Measurements from ENCODE around the gene CCDC150.
"Not testable (repeated sequence)": the region's sequence is repeated elsewhere in the genome, so short reads cannot be mapped to it uniquely, and the experiment has no call there.

CCDC150 gene

DNA sequence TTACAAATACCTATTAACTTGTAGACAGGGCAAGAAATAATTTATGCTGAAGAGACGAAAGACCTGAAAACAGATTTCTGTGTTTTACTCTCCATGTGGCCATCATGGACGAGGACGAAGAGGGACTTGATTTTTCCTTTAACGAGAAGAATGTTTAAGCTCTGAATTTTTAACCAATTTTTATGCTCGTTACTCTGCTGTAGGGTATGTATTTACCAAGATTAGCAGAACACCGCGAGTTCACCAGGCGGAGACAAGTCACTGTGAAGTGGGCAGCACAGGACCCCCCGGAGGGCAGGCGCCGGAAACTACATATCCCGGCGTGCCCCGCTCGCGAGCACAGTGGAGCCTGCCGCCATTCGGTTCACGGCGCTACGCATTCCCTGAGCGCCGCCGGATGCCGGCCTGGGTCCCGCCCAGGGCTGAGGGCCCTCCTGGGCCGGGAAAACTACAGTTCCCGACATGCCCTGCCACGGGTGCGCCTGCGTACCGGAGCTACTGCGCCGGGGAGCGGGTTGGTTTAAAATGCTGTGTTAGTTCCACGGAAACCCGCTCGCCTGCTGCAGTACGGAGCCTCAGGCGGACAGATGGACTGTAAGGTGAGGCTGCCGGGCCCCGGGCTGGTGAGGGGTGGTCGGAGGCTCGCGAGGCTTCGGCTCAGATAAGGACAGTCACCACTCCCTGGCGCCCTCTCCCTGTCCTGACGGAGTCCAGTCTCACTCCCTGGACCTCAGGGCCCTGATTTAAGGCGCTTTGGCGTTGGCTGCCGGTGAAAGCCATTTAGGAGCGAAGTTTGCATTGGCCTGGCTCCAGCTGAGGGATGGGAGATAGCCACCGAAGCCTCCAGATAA, at the start of gene CCDC150:
Gene CCDC150, plus strand, starts transcription at position 536 of the 851 bp plus-strand sequence. Its CDS starts 52 bp downstream, at position 588.
- DNase-seq (ENCODE audit: low read depth in 2 of 2): peak; percentile 82 to 88

DNA sequence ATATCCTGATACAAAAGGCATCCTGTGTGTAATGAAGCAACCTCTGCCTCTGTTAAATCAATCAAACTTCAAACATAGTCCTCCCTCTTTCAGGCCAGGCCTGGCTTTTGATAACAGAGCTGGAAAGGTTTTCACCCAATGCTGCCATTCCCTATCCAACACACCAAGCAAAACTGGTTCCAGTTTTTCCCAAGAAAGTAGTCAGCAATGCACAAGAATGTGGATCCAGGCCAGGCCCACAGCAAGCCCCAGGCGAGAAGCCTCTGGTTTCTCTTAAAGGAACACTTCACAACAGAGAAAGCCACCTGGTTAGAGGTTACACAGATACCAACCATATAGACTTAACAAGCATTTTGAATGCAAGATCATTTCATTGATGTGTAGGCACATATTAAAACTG, 49.2 kb upstream of the CCDC150 start:
- no peak for DNase-seq (ENCODE audit: low read depth in 2 of 2)

DNA sequence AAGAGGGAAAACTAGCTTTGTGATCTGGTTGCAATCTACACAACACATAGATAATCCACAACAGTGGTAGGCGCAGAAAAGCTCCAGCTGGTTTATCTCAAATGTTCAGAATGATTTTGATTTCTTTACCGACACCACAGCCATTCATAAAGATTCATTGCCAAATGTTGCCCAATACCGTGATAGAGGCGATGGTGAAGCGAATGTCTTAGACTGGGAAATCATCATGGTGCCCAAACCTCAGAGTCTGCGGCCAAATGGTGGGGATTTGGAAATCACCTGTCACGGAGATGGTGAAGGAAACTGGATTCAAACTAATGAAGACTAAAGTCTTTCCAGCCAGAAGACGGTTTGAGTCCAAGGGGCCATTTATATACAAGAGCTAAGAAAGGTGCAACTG, 48.5 kb upstream of the CCDC150 start:
- DNase-seq (ENCODE audit: low read depth in 2 of 2): no peak

DNA sequence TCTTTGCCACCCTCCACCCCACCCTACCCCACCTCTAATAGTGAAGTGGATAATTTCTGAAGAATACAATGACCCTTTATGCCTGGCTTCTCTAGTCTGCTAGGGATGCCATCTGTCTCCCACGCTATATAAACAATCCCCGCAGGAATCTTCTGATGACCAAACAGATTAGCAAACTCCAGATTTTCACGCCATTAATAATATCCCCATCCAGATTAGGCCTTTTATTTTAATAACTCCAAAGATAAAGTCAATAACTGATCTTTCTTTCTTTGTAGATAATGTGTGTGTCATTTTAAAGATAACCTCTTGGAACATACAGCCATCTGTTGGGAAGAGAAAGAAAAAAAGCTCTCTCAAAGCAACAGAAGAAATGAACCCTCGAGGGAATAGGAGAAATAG, 47.9 kb upstream of the CCDC150 start:
- DNase-seq (ENCODE audit: low read depth in 2 of 2): no peak

DNA sequence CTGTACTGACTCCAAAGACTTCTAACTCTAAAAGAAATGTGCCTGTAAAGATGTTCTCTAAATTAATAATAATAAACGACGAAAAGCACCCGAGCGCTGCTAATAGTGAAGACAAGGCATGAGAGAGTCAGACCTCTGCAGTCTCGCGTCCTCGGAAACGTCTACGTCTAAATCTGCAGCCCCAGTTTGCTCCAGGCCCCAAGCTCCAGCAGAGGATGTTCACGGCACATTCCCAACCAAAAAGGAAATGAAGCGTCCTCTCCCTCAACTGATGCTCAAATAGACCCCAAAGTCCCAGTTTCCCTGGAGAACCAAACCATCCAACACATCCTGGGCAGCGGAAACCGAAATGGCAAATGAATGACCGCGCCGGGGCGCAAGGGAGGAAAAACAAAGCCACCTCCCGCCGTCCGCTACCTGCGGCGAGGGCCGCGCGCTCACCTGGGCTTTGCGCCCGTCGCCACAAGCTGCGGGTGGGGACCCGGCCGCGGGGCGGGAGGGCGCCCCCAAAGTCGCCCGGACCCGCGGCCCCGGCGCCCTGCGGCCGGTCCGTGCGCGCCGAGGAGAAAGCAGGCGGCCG, 47.1 kb upstream of the CCDC150 start:
- DNase-seq (ENCODE audit: low read depth in 2 of 2): no peak

DNA sequence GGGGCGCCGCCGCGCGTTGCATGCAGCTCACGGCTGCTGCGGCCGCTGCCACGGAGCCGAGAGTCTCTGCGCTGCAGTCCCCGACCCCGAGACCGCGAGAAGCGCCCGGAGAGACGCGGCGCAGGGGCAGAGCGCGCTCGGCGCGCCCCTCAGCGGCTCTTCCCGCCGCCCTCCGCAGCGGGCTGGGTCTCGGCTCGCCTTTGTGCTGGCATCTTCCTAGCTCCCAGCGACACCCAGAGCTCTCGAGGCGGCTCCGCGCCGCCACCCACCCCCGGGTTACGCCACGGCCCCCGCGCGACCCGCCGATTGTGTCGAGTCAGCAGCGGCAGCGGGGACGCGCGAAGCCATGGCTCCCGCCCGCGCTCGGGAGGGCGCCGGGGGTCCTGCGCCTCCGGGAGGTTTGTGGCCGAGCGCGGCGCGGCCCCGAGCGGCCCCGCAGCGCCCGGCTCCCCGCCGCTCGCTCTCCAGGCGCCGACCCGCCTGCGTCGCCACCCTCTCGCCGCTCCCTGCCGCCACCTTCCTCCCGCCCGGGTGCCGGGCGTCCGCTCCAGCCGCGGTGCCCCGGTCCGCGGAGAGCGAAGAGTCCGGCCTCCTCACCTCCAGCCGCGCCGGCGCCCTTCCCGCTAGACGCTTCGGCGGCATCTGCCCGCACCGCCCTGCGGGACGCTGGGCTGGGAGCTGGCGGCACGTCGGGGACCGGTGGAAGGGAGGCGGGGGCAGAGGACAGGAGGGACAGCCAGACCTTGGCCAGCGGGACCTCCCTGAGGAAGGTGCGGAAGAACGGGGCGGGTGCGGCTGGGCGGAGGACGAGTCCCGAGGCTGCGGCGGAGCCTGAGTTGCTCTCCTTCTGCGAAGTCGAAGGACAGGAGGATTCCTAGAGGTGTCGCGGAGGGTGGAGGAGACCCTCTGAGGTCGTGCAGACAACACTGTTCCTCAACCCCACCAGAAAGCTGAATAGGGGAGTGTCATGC, 46.3 kb upstream of the CCDC150 start, which contains the start of gene HECW2:
Gene HECW2, minus strand, starts transcription at position 644 of the 971 bp plus-strand sequence.
- no peak for DNase-seq (ENCODE audit: low read depth in 2 of 2)

DNA sequence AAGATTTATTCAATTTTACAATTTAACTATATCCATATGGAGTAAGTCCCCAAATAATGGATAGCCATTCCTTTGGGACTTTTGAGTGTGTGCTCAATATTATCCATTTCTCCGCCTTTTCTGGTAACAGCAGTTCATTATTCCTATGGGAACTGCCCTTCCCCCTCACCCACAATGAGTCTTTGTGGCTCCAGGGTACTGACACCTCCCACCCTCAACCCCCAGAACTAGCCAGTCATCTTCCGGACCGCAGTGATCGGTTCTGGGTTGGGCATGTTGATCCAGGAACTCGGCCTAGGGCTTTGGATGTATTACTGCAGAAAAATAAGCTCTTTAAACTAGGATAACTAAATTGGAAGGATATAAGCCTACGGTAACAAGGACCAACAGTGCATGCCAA, 45.4 kb upstream of the CCDC150 start:
- no peak for DNase-seq (ENCODE audit: low read depth in 2 of 2)

DNA sequence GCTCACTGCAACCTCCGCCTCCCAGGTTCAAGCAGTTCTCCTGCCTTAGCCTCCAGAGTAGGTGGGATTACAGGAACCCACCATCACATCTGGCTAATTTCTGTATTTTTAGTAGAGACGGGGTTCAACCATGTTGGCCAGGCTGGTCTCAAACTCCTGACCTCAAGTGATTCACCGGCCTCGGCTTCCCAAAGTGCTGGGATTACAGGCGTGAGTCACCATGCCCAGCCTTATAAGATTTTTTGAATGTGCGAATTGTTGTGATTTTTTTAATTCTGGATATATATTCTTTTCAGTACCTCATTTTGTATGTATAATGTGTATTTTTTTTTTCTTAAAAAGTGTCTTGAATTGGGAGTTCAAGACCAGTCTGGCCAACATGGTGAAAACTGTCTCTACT, 42.0 kb upstream of the CCDC150 start:
- no peak for DNase-seq (ENCODE audit: low read depth in 2 of 2)

DNA sequence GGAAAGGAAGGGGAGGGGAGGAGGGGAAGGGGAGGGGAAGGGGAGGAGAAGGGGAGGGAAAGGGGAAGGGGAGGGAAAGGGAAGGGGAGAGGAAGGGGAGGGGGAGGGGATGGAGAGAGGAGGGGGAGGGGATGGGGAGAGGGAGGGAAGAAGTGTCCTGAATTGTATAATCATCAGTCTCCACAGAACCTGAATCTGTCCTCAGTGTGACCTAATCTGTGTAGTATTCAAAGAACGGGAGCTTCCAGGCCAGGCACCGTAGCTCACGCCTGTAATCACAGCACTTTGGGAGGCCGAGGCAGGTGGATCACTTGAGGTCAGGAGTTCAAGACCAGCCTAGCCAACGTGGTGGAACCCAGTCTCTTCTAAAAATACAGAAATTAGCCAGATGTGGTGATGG, 41.1 kb upstream of the CCDC150 start:
- DNase-seq (ENCODE audit: low read depth in 2 of 2): no peak

DNA sequence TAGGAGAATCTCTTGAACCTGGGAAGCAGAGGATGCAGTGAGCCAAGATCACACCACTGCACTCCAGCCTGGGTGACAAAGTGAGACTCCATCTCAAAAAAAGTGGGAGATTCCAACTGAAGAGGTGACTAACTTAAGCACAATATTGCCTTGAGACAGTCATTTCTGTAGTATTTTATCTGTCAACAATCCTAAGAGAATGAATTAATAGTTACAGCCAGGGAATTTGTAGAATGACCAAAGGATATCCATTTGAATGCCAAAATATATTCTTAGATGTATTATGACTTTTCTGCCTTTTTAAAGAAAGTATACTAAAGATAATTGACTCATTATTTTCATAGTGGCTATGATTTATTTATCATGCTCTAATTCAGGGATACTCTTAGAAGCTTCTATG, 40.7 kb upstream of the CCDC150 start:
- DNase-seq (ENCODE audit: low read depth in 2 of 2): no peak

DNA sequence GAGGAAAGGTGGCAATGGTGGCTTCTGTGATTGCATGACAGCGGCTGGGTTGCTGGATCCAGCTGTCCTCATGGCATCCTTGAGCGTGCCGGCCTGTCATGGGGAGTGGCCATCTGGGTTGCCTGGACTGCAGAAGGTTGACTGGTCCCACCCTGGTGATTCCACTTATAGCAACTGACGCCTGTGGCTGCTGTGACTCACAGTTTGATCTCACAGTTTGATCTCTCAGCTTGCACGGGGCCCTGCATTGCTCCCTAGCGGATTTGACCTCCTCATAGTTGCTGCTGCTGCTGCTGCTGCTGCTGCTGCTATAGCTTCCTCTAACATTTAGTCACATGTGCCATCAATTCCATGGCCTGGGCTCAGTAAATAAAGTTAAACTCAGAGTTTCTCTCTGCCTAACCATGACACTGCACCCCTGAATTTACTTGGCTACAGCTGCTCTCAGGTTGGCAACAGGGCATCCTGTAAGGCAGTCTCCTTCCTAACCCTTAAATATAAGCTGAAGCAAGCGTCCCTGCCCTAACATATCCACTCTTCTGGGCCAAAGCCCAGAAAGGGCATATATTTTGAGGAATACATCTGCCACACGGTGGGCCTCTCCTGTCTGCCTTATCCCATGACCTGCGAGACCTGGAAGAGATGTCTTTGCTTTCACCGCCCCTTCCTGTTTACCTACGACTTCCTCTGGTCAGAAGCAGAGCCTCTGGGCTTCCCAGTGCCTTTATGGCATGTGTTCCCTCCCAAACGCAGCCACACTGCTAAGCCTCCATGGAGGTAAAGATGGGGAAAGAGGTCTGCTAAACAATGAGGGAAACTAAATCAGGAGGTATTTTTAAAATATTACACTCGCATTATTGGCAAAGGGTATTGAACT, 37.8 kb upstream of the CCDC150 start:
- DNase-seq (ENCODE audit: low read depth in 2 of 2): no peak

DNA sequence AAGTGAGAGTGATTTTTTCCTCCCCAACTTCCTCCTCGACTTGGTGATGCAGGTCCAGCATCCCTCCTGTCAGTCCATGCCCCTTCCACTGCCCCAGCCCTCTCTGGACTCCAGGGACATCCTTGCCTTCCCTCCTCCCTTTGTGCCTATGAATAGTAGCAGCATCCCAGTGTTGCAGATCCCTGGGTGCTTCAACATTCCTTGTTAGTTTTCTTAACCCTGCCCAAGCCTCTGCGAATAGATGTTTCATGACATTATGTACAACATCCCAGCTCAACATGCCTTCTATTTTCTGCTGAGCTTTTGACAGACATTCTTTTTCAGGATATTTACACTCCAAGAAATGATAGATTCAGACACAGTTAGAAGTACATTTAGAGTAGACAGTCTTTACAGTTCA, 35.3 kb upstream of the CCDC150 start:
- DNase-seq (ENCODE audit: low read depth in 2 of 2): no peak

DNA sequence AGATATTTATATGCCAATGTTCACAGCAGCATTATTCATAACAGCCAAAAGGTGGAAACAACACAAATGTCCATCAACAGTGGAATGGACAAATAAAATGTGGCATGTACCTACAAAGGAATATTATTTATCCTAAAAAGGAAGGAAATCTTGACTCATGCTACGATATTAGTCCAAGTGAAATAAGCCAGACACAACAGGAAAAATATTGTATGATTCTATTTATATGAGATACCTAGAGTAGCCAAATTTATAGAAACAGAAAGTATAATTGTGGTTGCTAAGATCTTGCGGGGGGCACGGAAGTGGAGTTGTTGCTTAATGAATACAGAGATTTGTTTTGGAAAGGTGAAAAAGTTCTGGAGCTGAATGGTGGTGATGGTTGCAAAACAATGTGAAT, 33.0 kb upstream of the CCDC150 start:
- DNase-seq (ENCODE audit: low read depth in 2 of 2): no peak

DNA sequence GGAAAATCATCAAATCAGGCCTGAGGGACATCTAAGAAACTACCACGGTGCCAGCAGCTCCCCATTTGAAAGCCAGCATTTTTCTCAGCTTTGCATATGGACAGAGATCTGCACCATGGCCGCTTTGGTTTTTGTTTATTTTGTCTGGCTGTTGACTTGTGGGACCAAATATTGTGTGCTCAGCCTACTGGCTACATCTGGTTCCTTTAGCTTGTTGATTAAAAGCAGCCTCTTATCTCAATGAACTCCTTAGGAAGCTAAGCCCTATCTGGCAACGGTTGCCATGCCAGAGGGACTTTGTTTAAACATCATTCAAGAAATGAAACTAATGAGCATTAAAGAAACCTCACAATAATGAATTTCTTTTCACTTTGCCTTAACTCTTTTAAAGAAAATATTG, 32.4 kb upstream of the CCDC150 start:
- DNase-seq (ENCODE audit: low read depth in 2 of 2): no peak

DNA sequence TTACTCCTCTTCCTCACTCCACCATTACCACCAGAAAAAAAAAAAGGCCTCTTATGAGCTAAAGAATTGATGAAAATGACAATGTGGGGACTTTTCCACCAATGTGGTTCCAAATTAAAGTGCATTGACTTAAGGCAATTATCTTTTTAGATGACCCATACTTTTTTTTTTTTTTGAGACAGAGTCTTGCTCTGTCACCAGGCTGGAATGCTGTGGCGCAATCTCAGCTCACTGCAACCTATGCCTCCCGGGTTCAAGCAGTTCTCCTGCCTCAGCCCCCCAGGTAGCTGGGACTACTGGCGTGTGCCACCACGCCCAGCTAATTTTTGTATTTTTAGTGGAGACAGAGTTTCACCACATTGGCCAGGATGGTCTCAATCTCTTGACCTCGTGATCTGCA, 31.6 kb upstream of the CCDC150 start:
- not testable (repeated sequence) for DNase-seq (ENCODE audit: low read depth in 2 of 2)

DNA sequence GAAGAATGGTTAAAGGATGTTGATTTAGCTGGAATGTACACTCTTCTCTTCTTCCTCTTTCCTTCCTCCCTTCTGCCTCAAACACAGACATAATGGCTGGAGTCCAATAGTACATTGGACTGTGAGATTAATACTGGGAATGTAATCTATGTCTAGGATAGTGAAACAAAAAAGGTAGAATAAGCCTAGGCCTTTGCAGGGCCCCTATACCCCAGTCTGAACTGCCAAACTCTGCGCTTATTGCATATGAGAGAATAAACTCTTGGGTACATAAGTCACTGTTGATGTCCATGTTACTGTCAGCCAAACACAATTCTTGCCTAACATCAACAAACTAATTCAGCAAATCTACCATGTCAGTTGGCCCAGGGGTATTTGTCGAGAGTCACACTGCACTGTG, 29.7 kb upstream of the CCDC150 start:
- DNase-seq (ENCODE audit: low read depth in 2 of 2): no peak

DNA sequence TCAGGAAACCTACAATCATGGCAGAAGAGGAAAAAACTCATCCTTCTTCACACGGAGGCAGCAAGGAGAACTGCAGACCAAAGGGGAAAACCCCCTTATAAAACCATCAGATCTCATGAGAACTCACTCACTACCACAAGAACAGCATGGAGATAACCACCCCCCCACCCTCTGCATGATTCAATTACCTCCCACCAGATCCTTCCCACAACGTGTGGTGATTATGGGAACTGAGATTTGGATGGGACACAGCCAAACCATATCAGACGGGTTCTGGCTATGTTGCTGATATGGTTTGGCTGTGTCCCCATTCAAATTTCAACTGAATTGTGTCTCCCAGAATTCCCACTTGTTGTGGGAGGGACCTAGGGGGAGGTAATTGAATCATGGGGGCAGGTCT, 28.7 kb upstream of the CCDC150 start:
- no peak for DNase-seq (ENCODE audit: low read depth in 2 of 2)

DNA sequence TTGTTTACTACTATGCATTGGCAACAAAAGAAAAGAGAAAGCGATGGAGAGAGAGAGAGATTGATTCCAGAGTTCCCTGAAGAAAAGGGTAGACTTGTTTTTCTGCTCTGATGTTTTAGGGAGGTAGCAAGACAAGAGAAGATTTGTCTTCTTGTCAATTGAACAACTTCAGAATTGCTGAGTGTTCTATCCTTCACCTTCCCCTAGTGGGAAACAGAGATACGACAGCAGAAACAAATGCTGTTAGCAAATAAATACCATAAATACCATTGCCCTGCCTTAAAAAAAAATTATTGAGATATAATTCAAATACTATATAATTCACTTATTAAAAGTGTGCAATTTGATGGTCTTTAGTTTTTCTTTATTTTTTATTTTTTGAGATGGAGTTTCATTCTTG, 26.2 kb upstream of the CCDC150 start:
- no peak for DNase-seq (ENCODE audit: low read depth in 2 of 2)

DNA sequence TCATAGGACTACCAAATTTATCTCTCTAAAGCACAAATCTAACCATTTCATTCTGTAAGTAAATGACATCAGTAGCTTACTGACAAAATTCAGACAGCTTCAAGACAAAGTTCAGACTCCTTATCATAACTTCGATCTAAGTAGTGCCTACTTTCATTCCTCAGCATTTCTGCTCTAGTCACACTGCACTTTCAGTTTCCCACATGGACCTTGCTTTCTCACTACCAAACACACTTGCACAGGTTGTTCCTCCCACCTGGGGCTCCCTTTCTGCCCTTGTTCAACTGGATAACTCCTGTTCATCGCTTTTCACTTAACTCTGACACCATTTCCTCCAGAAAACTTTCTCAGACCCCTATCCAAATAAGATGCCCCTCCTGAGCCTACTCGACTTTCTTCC, 22.1 kb upstream of the CCDC150 start:
- DNase-seq (ENCODE audit: low read depth in 2 of 2): no peak

DNA sequence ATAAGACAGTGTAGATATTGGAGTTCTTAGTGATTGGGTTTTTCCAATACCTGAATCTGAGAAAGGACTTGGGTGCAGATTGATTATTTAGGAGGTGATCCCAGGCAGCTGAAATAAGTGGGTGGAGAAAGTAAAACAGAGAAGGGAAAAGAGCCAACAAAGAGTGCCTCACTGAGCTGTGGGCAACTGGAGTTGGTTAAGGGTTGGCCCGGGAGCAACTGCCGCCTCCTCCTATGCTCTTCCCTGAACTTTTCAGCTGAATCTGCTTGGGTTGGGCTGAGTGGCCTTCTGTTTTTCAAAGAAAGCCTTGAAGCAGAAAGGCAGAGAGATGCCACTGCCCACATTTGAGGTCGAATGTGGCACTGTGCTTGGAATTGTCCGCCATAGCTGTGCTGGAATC, 20.9 kb upstream of the CCDC150 start:
- DNase-seq (ENCODE audit: low read depth in 2 of 2): no peak

DNA sequence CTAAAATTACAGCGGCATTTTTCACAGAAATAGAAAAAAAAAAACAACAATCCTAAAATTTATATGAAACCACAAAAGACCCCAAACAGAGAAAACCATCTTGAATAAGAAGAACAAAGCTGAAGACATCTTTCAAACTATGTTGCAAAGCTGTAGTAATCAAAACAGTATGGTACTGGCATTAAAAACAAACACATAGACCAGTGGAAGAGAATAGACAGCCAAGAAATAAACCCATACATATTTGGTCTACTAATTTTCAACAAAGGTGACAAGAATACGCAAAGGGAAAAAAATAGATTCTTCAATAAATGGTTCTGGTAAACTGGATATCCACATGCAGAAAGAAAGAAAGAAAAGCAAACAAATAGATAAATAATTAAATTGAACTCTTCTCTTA, 9.0 kb upstream of the CCDC150 start:
- DNase-seq (ENCODE audit: low read depth in 2 of 2): no peak

Data from stimulated activated CD8-positive, alpha-beta memory T cell treated with anti-CD3 and anti-CD28 coated beads, Interleukin-15, amount 100 ng/mL, for 4 hours (primary cell).